ENCODE measurements around the gene HNF1B. TPM values are rescaled to one million over a fixed set of nuclear protein-coding genes. Genes with fewer than 3 reads are reported as not detected.

Gene HNF1B
- total RNA-seq, 2 donors from 2014 or later = not detected

DNA sequence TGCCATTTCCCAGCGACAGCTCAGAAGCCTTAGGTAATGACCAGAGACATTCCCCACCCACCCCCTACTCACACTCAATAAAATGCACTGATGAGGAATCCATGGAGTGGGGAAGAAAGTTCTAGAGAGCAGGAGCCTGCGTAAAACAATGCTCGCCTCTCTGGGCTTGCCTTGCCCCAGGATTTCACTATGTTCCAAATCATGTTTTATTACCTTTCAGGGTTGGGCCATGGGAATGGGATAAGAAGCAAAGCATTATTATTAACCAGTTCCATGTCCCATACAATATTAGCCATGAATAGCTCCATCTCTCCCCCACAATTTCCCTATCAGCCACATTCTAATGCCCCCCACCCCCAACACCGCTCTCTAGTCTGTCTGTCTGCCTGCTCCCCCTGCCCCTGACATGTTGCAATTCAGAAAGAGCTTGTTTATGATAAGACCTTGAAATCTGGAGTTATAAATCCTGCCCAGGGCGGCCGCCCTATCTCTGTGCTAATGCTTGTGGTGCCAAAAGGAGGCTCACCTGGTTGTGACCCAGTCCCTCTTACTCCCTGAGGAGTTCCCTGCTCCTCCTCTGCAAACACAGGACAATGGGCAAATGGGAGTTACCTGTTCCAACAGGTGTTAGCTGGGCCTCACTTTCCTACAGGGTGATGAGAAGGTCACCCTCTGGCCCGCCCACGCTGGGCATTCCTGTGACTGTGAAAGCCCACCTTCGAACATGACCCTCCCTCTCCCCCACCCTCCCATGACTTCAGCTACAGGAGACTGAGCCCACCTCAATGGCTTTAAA, 73.6 kb downstream of the HNF1B start:
- no peaks in the 10 kb centered on the region for H3K27me3 ChIP-seq (replicated peaks; ENCODE audit: insufficient read depth)
- no peak for ATAC-seq (ENCODE audit: insufficient number of reproducible peaks, low FRiP score, low read depth)
- no peaks in the 10 kb centered on the region for H3K36me3 ChIP-seq
- no peak for DNase-seq (ENCODE audit: low spot score)
- no peaks in the 10 kb centered on the region for H3K4me1 ChIP-seq (ENCODE audit: control insufficient read depth in 1 of 2, low read depth in 2 of 2)
- TF ChIP-seq, protein P1, sequence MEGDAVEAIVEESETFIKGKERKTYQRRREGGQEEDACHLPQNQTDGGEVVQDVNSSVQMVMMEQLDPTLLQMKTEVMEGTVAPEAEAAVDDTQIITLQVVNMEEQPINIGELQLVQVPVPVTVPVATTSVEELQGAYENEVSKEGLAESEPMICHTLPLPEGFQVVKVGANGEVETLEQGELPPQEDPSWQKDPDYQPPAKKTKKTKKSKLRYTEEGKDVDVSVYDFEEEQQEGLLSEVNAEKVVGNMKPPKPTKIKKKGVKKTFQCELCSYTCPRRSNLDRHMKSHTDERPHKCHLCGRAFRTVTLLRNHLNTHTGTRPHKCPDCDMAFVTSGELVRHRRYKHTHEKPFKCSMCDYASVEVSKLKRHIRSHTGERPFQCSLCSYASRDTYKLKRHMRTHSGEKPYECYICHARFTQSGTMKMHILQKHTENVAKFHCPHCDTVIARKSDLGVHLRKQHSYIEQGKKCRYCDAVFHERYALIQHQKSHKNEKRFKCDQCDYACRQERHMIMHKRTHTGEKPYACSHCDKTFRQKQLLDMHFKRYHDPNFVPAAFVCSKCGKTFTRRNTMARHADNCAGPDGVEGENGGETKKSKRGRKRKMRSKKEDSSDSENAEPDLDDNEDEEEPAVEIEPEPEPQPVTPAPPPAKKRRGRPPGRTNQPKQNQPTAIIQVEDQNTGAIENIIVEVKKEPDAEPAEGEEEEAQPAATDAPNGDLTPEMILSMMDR (IDR thresholded peaks at IDR 0.05) = no peak
- no peak overlapping the region for H3K4me3 ChIP-seq
- no peak overlapping the region for H3K27ac ChIP-seq
- no peaks in the 10 kb centered on the region for H3K9me3 ChIP-seq

DNA sequence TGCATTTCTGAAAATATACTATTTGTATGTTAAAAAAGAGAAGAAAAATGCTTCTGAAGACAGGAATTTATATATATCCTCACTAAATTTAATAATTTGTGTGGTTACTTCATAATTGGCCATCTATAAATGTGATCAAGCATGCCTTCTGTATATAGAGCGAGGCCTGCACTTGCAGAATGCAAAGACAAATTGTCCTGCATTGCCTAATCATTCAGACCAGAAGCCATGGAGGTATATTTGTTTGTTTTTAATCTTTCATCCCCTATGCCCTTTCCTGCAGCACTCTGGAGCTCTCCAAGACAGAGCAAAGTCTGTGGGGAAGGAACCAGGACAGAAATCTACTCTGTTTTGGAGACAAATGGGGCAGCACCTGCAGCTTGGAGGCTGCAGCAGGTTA, 77.8 kb downstream of the HNF1B start:
- no peak for ATAC-seq (ENCODE audit: insufficient number of reproducible peaks, low FRiP score, low read depth)

DNA sequence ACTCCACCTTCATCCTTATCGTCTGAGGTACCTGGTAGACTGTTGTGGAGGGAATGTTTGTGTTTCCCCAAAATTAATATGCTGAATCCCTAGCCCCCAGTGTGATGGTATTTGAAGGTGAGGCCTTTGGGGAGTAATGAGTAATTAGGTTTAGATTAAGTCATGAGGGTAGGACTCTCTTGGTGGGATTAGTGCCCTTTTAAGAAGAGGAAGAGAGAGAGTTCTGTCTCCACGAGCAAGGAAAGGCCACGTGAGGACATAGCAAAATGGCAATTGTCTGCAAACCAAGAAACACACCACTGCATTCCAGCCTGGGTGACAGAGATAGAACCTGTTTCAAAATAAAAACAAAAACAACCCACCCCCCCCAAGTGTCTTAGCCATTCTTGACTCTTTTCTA, 80.6 kb downstream of the HNF1B start:
- TF ChIP-seq, protein P1 (IDR thresholded peaks at IDR 0.05) = no peak
- H3K27me3 ChIP-seq (replicated peaks; ENCODE audit: insufficient read depth) = no peaks in the 10 kb centered on the region

More for the DNA sequence above, 77.8 kb downstream of the HNF1B start:
- H3K36me3 ChIP-seq = no peaks in the 10 kb centered on the region
- DNase-seq (ENCODE audit: low spot score) = no peak
- H3K4me1 ChIP-seq (ENCODE audit: control insufficient read depth in 1 of 2, low read depth in 2 of 2) = no peaks in the 10 kb centered on the region
- no peak overlapping the region for H3K4me3 ChIP-seq
- TF ChIP-seq, protein P1 (IDR thresholded peaks at IDR 0.05) = no peak
- no peak overlapping the region for H3K27ac ChIP-seq
- no peaks in the 10 kb centered on the region for H3K9me3 ChIP-seq
- H3K27me3 ChIP-seq (replicated peaks; ENCODE audit: insufficient read depth) = no peaks in the 10 kb centered on the region

GRCh38 chr17:37662353-37662752, 82.5 kb downstream of the HNF1B start:
- DNase-seq (ENCODE audit: low spot score) (no peak), ATAC-seq (ENCODE audit: insufficient number of reproducible peaks, low FRiP score, low read depth) (no peak)
- Histone ChIP-seq H3K27ac (no peak overlapping the region), H3K4me1 (ENCODE audit: control insufficient read depth in 1 of 2, low read depth in 2 of 2) (no peaks in the 10 kb centered on the region), H3K4me3 (no peak overlapping the region), H3K27me3 (replicated peaks; ENCODE audit: insufficient read depth) (no peaks in the 10 kb centered on the region), H3K36me3 (no peaks in the 10 kb centered on the region), H3K9me3 (no peaks in the 10 kb centered on the region)
- TF ChIP-seq, protein P1 (IDR thresholded peaks at IDR 0.05) = no peak

More for the DNA sequence above, 80.6 kb downstream of the HNF1B start:
- Histone ChIP-seq H3K27ac (no peak overlapping the region), H3K9me3 (no peaks in the 10 kb centered on the region), H3K4me3 (no peak overlapping the region), H3K4me1 (ENCODE audit: control insufficient read depth in 1 of 2, low read depth in 2 of 2) (no peaks in the 10 kb centered on the region), H3K36me3 (no peaks in the 10 kb centered on the region)
- no peak for ATAC-seq (ENCODE audit: insufficient number of reproducible peaks, low FRiP score, low read depth)
- no peak for DNase-seq (ENCODE audit: low spot score)

- no peaks in the 10 kb centered on the region for H3K9me3 ChIP-seq
- no peaks in the 10 kb centered on the region for H3K4me1 ChIP-seq (ENCODE audit: control insufficient read depth in 1 of 2, low read depth in 2 of 2)
- H3K27ac ChIP-seq = no peak overlapping the region
- H3K36me3 ChIP-seq = no peaks in the 10 kb centered on the region
- no peak overlapping the region for H3K4me3 ChIP-seq
- TF ChIP-seq, protein P1 (IDR thresholded peaks at IDR 0.05) = no peak
- no peak for DNase-seq (ENCODE audit: low spot score)
- ATAC-seq (ENCODE audit: insufficient number of reproducible peaks, low FRiP score, low read depth) = no peak
- H3K27me3 ChIP-seq (replicated peaks; ENCODE audit: insufficient read depth) = no peaks in the 10 kb centered on the region
These were observed 83.4 kb downstream of the HNF1B start for GRCh38 chr17:37661400-37662014.
